Esophagus (tissue), 2 donors: ENCODE measurements around the gene CCDC88C. TPM values are rescaled to one million over a fixed set of nuclear protein-coding genes. Genes with fewer than 3 reads are reported as not detected.
"Not testable (repeated sequence)": the region's sequence is repeated elsewhere in the genome, so short reads cannot be mapped to it uniquely, and the experiment has no call there.

Experiments
- H3K27ac ChIP-seq, 2 donors: one replicate each; pipeline ENCODE4 v1.5.1; 2013; ENCODE audit warnings: low read depth in 2 of 2, mild to moderate bottlenecking in 2 of 2, inconsistent platforms in 1 of 2, low read length in 1 of 2, moderate library complexity in 1 of 2
- H3K27me3 ChIP-seq, 2 donors: one replicate each; pipeline ENCODE4 v1.6.1; 2013; ENCODE audit warnings: low read length in 2 of 2, control low read depth in 1 of 2, mild to moderate bottlenecking in 1 of 2; ENCODE audit not compliant: insufficient read depth in 2 of 2, control insufficient read depth in 1 of 2
- H3K36me3 ChIP-seq, 2 donors: one replicate each; pipeline ENCODE4 v1.6.1; 2013; ENCODE audit warnings: low read length in 1 of 2; ENCODE audit not compliant: control insufficient read depth in 2 of 2, insufficient read depth in 2 of 2
- H3K4me1 ChIP-seq, 2 donors: one replicate each; pipeline ENCODE4 v1.6.1; 2013; ENCODE audit warnings: low read length in 1 of 2; ENCODE audit not compliant: control insufficient read depth in 2 of 2, insufficient read depth in 2 of 2
- H3K4me3 ChIP-seq, 2 donors: one replicate each; pipeline ENCODE4 v1.5.1; 2013; ENCODE audit warnings: low read length in 2 of 2, mild to moderate bottlenecking in 2 of 2, low read depth in 1 of 2, moderate library complexity in 1 of 2
- H3K9me3 ChIP-seq, 2 donors: one replicate each; pipeline ENCODE4 v1.6.1; 2013; ENCODE audit warnings: mild to moderate bottlenecking in 2 of 2, low read depth in 1 of 2, low read length in 1 of 2, moderate library complexity in 1 of 2; ENCODE audit not compliant: control insufficient read depth in 2 of 2, insufficient read depth in 1 of 2
- WGBS, 2 donors: extraction: QIAGEN DNeasy Blood & Tissue Kit; methylation state at CpG; one replicate each; pipeline ENCODE4 v1.1.7; 2013; 5-methylcytosine and 5-hydroxymethylcytosine counted together
- polyA plus RNA-seq, 2 donors: library from polyadenylated mRNA; stranded (reverse); fragments of 200-250 nt; gene quantifications; one replicate each; pipeline ENCODE4 v1.2.3, GENCODE V29; 2013
- donor health status: healthy with polysubstance abuse.
- donor health status: Bipolar disorder and iron deficiency.

Gene CCDC88C
- polyA plus RNA-seq, 2 donors, result 11.0 to 18.5 TPM

DNA sequence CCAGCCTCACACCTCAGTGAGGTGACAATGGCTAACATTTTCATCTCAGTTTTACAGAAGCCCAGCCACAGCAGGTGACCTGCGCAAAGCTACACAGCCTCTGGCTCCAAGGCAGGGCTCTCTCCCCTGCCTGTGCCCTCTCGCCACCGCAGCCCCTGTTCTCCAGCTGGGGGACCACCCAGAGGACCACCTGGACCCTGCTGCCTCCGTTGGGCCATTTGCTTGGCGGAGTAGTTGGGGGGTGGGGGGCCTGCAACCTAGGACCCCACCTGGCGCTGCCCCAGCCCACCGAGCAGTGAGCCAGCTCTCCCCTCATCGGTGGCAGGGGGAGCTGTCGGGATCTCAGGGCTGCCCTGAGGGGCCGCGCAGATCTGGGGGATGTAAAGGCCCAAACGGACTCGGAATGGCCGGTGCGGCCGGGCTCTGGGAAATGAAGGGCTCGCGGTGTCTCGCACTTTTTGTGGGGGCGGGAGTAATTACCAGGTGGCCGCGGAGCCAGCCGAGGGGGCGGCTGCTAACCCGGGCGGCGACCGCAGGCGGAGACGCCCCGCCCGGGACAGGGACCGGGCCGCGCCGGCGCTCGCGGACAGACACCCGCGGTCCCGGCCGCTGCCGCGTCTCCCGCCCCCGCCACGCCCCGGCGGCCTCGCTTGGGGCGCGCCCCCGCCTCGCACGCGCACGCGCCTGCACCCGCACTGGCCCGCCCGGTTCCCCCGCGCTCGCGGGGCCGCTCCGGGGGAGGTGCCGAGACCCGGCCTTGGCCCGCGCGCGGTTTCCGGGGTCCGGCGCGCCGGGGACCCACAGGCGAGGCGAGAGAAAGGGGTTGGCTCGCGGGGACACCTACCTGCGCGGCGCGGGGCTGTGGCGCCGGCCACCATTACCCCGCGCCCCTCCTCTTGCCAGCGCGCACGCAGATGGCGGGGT is 164.5 kb downstream of the CCDC88C start:
- peak overlapping the region; percentile 34 to 37 for H3K27ac ChIP-seq
- H3K27me3 ChIP-seq, result no peaks in the 10 kb centered on the region
- 2 to 3% methylated on average over 53 to 95 of the region's 95 CpGs for WGBS, 2 donors
- peak overlapping the region; percentile 55 to 79 for H3K4me3 ChIP-seq
- no peaks in the 10 kb centered on the region for H3K36me3 ChIP-seq
- peaks cover 5 to 14% of the 10 kb centered on the region in 2 donors for H3K4me1 ChIP-seq
- H3K9me3 ChIP-seq, result no peaks in the 10 kb centered on the region

DNA sequence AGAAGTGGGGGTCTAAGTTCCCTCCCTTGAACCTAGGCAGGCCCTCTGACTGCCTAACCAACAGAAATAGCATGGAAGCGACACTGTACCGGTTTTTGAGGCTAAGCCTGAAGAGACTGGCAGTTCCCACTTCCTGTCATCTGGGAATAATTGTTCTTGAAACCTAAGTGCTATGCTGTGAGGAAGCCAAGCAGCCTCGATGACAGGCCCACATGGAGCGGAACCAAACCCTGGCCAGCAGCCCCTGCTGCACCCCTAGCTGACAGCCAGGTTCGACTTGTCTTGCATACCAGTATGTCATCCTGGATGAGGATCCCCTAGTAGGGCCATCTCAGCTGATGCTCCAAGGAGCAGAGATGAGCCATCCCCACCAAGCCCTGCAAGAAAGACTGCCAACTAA is 166.7 kb downstream of the CCDC88C start:
- no peaks in the 10 kb centered on the region for H3K27me3 ChIP-seq

DNA sequence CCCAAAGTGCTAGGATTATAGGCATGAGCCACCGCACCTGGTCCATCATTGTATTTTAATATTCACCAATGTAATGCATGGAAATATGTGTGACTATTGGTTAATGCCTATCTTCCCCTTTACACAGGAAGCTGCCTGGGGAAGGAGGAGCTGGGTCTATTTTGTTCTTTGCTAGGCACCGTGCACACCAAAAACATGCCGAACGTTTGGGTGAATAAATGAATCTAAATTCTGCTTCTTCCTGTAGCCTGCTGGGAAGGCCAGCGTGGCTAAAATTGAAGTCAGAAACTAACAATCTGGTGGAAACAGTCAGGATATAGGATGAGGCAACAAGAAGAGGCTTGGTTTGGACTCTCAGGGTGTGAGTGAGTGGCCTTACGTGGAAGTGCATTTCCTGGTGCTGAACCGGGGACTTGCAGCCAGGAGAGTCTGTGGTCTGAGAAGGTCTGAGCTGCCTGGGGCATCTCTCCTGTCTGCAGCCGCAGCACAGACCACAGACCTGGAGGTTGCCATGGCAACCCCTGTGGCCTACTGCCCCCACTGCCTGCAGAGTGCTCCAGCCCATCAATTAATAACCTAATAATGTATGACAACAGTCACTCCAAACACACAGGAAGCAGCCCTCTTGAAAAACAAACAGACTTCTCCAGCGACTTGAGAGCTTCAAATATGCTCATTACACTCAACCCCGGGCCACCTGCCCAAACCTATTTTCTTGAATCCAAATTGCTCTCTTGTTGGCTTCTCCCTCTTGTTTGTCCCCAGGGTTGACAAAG is 167.6 kb downstream of the CCDC88C start:
- no peaks in the 10 kb centered on the region for H3K9me3 ChIP-seq
- no peak overlapping the region for H3K4me3 ChIP-seq
- H3K27ac ChIP-seq, result peak overlapping the region; percentile 12 to 33
- WGBS, 2 donors, result 58 to 64% methylated on average over 10 of the region's 10 CpGs
- no peaks in the 10 kb centered on the region for H3K36me3 ChIP-seq
- H3K4me1 ChIP-seq, result peaks cover 5 to 11% of the 10 kb centered on the region in 2 donors
- H3K27me3 ChIP-seq, result no peaks in the 10 kb centered on the region

More for the DNA sequence above, 166.7 kb downstream of the CCDC88C start:
- Histone ChIP-seq H3K4me1 (peaks cover 5 to 11% of the 10 kb centered on the region in 2 donors), H3K9me3 (no peaks in the 10 kb centered on the region), H3K27ac (peak overlapping the region; percentile 12 to 33), H3K36me3 (no peaks in the 10 kb centered on the region), H3K4me3 (no peak overlapping the region)
- WGBS, 2 donors, result 61% methylated on average over 5 of the region's 5 CpGs

DNA sequence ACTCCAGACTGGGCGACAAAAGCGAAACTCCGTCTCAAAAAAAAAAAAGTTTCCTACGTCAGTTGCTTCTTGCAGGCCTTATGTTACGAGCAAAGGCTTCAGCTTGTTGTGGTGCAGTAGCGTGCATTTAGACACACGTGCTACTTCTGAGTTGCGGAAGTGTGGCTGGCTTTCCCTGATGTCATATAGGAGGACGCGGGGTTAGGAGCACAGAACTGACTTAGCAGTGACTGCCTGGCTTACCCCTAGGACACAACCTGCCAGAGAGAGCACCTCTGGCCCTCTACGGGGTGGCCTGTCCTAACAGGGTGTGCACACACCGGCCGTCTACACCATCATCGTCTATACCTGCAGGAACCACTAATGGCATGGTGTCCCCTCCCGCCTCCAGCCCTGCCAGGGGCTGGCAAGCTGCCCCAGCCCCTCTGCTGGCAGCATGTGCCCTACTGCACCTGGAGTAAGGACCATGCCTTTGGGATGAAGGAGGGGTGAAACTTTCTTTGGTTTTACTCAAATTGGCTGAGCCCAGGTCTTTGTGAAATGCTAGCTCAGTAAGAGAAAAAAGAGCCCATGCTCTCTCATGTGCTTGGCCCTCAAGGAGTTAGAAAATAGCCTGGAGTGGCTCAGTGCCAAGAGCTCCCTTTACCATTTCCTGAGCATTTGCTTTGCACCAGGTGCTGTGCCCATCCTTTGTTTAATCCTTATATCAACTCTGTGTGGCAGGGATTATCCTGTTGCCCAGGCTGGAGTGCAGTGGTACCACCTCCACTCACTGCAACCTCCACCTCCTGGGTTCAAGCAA is 171.4 kb downstream of the CCDC88C start:
- no peaks in the 10 kb centered on the region for H3K9me3 ChIP-seq
- H3K27ac ChIP-seq, result peak overlapping the region in 1 of 2 donors; percentile 8
- WGBS, 2 donors, result 81 to 84% methylated on average over 15 of the region's 15 CpGs
- no peaks in the 10 kb centered on the region for H3K36me3 ChIP-seq
- no peak overlapping the region for H3K4me3 ChIP-seq
- no peaks in the 10 kb centered on the region for H3K27me3 ChIP-seq
- H3K4me1 ChIP-seq, result peaks cover 2 to 7% of the 10 kb centered on the region in 2 donors

DNA sequence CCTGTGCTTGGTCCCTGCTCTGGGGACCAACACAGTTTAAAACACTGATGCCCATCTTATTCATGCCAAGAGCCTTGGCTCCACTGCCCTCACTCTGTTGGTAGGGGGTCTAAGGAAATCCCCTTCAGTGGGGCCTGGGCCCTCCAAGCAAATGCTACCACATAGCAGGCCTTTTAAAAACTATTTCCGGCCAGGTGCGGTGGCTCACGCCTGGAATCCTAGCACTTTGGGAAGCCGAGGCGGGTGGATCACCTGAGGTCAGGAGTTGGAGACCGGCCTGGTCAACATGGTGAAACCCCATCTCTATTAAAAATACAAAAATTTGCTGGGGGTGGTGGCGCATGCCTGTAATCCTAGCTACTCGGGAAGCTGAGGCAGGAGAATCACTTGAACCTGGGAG is 172.0 kb downstream of the CCDC88C start:
- peak overlapping the region; percentile 79 to 80 for H3K27ac ChIP-seq
- 89 to 97% methylated on average over 8 of the region's 8 CpGs for WGBS, 2 donors
- not testable (repeated sequence) for H3K4me1 ChIP-seq, H3K4me3 ChIP-seq, H3K36me3 ChIP-seq, H3K27me3 ChIP-seq, H3K9me3 ChIP-seq

DNA sequence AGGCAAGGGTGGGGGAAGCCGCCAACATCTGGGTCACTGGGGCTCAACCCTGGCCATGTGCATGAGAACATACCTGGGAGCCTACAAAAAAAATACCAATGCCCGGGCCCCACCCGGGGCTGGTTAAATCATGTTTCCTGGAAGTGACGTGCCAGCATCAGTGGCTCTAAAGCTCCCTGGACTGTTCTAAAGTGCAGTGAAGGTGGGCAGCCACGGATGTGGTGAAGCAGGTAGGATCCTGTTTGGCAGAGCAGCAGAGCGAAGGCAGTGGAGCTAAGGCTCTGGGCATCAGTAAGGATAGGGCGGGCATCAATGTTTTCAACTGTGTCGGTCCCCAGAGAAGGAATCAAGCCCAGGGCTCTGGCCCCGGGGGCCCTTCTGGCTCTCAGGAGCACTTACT is 172.6 kb downstream of the CCDC88C start:
- no peaks in the 10 kb centered on the region for H3K36me3 ChIP-seq
- 60 to 62% methylated on average over 9 of the region's 9 CpGs for WGBS, 2 donors
- H3K27ac ChIP-seq, result peak overlapping the region; percentile 79 to 80
- no peaks in the 10 kb centered on the region for H3K27me3 ChIP-seq
- peaks cover 2 to 7% of the 10 kb centered on the region in 2 donors for H3K4me1 ChIP-seq
- H3K9me3 ChIP-seq, result no peaks in the 10 kb centered on the region
- no peak overlapping the region for H3K4me3 ChIP-seq

DNA sequence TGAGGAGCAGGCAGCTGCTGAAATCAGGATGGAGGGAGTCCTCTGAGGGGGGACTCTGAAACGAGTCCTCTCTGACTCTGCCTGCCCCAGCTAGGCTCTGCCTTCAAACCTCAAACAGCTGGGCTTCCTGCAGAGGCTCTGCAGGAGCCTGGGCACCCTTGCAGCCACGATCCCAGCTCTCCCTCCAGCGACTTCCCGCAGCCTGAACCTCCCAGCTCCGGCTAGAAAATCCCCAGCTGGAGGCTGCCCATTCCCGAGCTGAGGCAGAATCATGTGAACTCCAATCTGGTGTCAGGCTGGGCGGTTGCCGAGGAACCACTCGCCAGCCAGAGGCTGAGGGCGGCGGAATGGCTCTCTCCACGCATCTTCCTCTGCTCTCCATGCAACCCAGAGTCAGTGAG is 173.1 kb downstream of the CCDC88C start, which contains the start of gene GPR68:
TSS of gene GPR68 (minus strand) at position 204 of the 401 bp plus-strand sequence. CDS start 9,654 bp downstream, outside the sequence.
- Histone ChIP-seq H3K27me3 (no peaks in the 10 kb centered on the region), H3K4me1 (peaks cover 2 to 7% of the 10 kb centered on the region in 2 donors), H3K9me3 (no peaks in the 10 kb centered on the region), H3K36me3 (no peaks in the 10 kb centered on the region), H3K4me3 (peak within 1 kb of the TSS; percentile 15 to 23), H3K27ac (peak within 1 kb of the TSS; percentile 79 to 80)
- 8 to 16% methylated on average over 12 of the region's 12 CpGs for WGBS, 2 donors

DNA sequence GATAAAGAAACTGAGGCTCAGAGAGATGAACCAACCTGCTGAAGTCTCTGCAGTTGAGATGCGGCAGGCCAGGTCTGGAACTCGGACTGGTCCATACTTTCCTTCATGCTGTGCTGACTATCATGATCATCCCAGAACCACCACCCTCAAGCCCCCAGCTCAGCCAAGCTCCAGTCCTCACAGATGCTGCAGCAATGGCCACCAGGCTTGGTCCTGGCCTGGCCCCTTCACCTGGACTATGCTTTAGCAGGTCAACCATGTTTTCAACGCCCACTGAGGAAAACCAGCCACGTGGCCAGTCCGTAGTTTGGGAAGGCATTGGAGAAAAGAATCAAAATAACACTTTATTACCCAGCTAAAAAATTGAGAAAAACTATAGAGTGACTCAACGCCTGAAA is 174.5 kb downstream of the CCDC88C start:
- WGBS, 2 donors, result 62 to 65% methylated on average over 6 of the region's 6 CpGs
- Histone ChIP-seq H3K4me3 (no peak overlapping the region), H3K4me1 (peaks cover 2 to 7% of the 10 kb centered on the region in 2 donors), H3K9me3 (no peaks in the 10 kb centered on the region), H3K27ac (peak overlapping the region; percentile 48 to 69), H3K36me3 (no peaks in the 10 kb centered on the region), H3K27me3 (no peaks in the 10 kb centered on the region)

DNA sequence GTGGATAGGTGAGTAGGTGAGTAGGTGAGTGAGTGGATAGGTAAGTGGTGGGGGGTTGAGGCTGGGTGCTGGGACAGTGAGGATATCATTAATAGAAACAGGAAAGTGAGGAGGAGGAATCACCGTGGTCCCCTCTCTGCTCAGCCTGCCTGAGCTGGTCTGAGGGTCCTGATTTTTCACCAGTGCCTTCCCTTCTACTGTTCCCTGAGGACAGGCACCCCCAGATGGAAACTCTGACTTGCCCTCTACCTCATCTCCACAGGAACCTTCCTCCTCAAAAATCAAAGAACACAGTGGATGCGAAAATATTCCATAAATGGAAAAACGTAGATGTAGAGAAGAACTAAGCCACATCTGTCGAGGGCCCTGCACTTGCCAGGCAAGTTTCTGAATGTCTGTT is 175.0 kb downstream of the CCDC88C start:
- H3K36me3 ChIP-seq, result no peaks in the 10 kb centered on the region
- WGBS, 2 donors, result 67 to 78% methylated on average over 4 of the region's 4 CpGs
- H3K4me1 ChIP-seq, result peaks cover 2 to 7% of the 10 kb centered on the region in 2 donors
- peak overlapping the region; percentile 17 to 48 for H3K27ac ChIP-seq
- no peaks in the 10 kb centered on the region for H3K27me3 ChIP-seq
- no peaks in the 10 kb centered on the region for H3K9me3 ChIP-seq
- H3K4me3 ChIP-seq, result no peak overlapping the region
